Liver (tissue), 9 donors: ENCODE data around the gene USF2. TPM values are rescaled to one million over a fixed set of nuclear protein-coding genes. Genes with fewer than 3 reads are reported as not detected.

Experiments used
- DNase-seq: peaks from one replicate; pipeline ENCODE4 v3.0.0-alpha.2; 2017; ENCODE audit warnings: low spot score
- H3K27ac ChIP-seq, 2 donors: one replicate each; pipeline ENCODE4 v1.7.0; 2013; ENCODE audit warnings: inconsistent platforms in 2 of 2, low read length in 2 of 2, control low read depth in 1 of 2, low read depth in 1 of 2, mild to moderate bottlenecking in 1 of 2
- H3K27me3 ChIP-seq, 4 donors: one replicate each; pipeline versions ENCODE4 v1.6.1 to v1.7.0; 2013; ENCODE audit warnings: low read length in 3 of 4, inconsistent platforms in 1 of 4, mild to moderate bottlenecking in 1 of 4, moderate library complexity in 1 of 4; ENCODE audit not compliant: control insufficient read depth in 4 of 4, insufficient read depth in 4 of 4
- H3K36me3 ChIP-seq, 4 donors: one replicate each; pipeline versions ENCODE4 v1.6.1 to v1.7.0; 2013; ENCODE audit warnings: low read length in 3 of 4, mild to moderate bottlenecking in 3 of 4, low read depth in 1 of 4, moderate library complexity in 1 of 4; ENCODE audit not compliant: control insufficient read depth in 4 of 4, insufficient read depth in 3 of 4
- H3K4me1 ChIP-seq, 4 donors: one replicate each; pipeline versions ENCODE4 v1.6.1 to v1.7.0; 2013; ENCODE audit warnings: low read length in 3 of 4, mild to moderate bottlenecking in 3 of 4, moderate library complexity in 1 of 4; ENCODE audit not compliant: control insufficient read depth in 4 of 4, insufficient read depth in 4 of 4
- H3K4me3 ChIP-seq, 3 donors: one replicate each; pipeline versions ENCODE4 v1.6.1 to v1.7.0; 2013; ENCODE audit warnings: low read length in 3 of 3, control low read depth in 1 of 3, low read depth in 1 of 3, mild to moderate bottlenecking in 1 of 3
- H3K9ac ChIP-seq, 2 donors: one replicate each; pipeline ENCODE4 v1.7.0; 2013; ENCODE audit warnings: low read length in 2 of 2, mild to moderate bottlenecking in 2 of 2, moderate library complexity in 2 of 2, control low read depth in 1 of 2, low read depth in 1 of 2
- H3K9me3 ChIP-seq, 4 donors: one replicate each; pipeline versions ENCODE4 v1.6.1 to v1.7.0; 2013; ENCODE audit warnings: low read length in 3 of 4; ENCODE audit not compliant: control insufficient read depth in 4 of 4
- EGR1 ChIP-seq, 2 donors: IDR thresholded peaks; 2 replicates each; pipeline ENCODE4 v1.6.1; 2016 to 2018; ENCODE audit warnings: antibody characterized with exemption in 2 of 2, low read depth in 2 of 2
- FOXA1 ChIP-seq: IDR thresholded peaks from 2 replicates; pipeline ENCODE4 v1.6.1; 2016; ENCODE audit warnings: antibody characterized with exemption
- FOXA2 ChIP-seq: IDR thresholded peaks from 2 replicates; pipeline ENCODE4 v1.6.1; 2016; ENCODE audit warnings: antibody characterized with exemption
- HNF4A ChIP-seq, 2 donors: conservative IDR thresholded peaks; 2 replicates each; pipeline ENCODE4 v1.6.1; 2016; ENCODE audit warnings: antibody characterized with exemption in 2 of 2, mild to moderate bottlenecking in 2 of 2
- HNF4G ChIP-seq: IDR thresholded peaks from 2 replicates; pipeline ENCODE4 v1.6.1; 2016; ENCODE audit warnings: antibody characterized with exemption
- JUND ChIP-seq, 2 donors: IDR thresholded peaks; 2 replicates each; pipeline ENCODE4 v1.6.1; 2016; ENCODE audit warnings: antibody characterized with exemption in 2 of 2
- NR2F2 ChIP-seq: IDR thresholded peaks from 2 replicates; pipeline ENCODE4 v1.6.1; 2016; ENCODE audit warnings: antibody characterized with exemption
- RAD21 ChIP-seq, 2 donors: IDR thresholded peaks; 2 replicates each; pipeline ENCODE4 v1.6.1; 2016; ENCODE audit warnings: antibody characterized with exemption in 2 of 2, mild to moderate bottlenecking in 2 of 2
- REST ChIP-seq: IDR thresholded peaks from 2 replicates; pipeline ENCODE4 v1.6.1; 2016; ENCODE audit warnings: antibody characterized with exemption, mild to moderate bottlenecking
- TAF1 ChIP-seq: conservative IDR thresholded peaks from 2 replicates; pipeline ENCODE4 v1.6.1; 2016; ENCODE audit warnings: antibody characterized with exemption, mild to moderate bottlenecking
- WGBS: extraction: QIAGEN DNeasy Blood & Tissue Kit; methylation state at CpG from one replicate; pipeline ENCODE4 v1.1.7; 2013; 5-methylcytosine and 5-hydroxymethylcytosine counted together
- polyA plus RNA-seq, 2 donors: library from polyadenylated mRNA; stranded (reverse) in 1 of 2; unstranded in 1 of 2; fragments of 200-250 nt in 1 of 2; fragments of >200 nt in 1 of 2; fragmentation: Nextera tagmentation in 1 of 2; extraction: Ambion mirVana in 1 of 2; gene quantifications; one replicate each; pipeline versions ENCODE4 v1.2.1 to v1.2.3, GENCODE V29; 2013 to 2015
- total RNA-seq, 2 donors: library from RNA; depleted of rRNA; stranded (reverse); fragments of >200 nt; gene quantifications; one replicate each; pipeline ENCODE4 v1.2.3, GENCODE V29; 2014
- donor health status: healthy.
- donor health status: healthy.
- donor health status: healthy.
- donor health status: healthy.
- donor health status: healthy.

USF2 gene
- total and polyA plus RNA-seq, 4 donors = 22.8 to 85.9 (median 55.9) TPM

GRCh38 chr19:35229601-35230000 lies 39.2 kb upstream of the USF2 start:
- Histone ChIP-seq H3K27ac (no peak overlapping the region), H3K27me3 (no peaks in the 10 kb centered on the region), H3K9me3 (no peaks in the 10 kb centered on the region), H3K9ac (no peak overlapping the region), H3K4me1 (no peaks in the 10 kb centered on the region), H3K4me3 (no peak overlapping the region), H3K36me3 (no peaks in the 10 kb centered on the region)
- no peak for TF ChIP-seq FOXA1
- no peak for TF ChIP-seq NR2F2
- no peak for TF ChIP-seq EGR1 (IDR thresholded peaks at IDR 0.05; ENCODE audit: low read depth in 2 of 2)
- 95% methylated on average over 8 of the region's 8 CpGs for WGBS
- no peak for DNase-seq

DNA sequence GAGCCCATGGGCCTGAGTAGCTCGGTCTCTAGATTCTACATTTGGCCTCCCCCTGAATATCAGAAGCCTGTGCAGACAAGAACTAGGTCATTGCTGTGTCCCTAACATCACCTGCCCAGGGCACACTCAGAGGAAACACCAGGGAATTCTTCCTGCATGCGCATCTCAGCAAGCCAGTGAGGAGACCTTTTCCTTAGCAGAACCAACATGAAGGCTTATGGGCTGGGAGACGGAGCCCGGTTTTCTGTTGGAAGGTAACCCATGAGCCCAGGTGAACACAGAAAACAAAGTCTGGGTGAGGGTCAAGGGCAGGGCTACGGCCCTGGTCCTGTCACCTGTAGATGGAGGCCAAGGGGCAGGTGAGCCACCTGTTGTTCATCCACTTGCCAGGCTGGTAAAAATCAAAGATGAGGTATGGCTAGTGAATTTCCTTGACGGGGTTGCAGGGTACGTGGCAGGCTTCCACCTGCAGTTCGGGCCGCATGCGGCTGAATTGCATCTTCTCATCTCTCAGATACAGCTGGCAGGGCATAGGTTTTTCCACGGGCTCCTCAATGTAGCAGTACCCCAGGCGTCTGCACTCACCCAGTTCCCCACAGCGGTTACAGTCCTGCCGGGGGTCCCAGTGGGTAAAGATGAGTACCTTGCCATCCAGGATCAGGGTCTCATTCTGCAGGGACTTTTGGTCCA lies 36.7 kb upstream of the USF2 start:
- Histone ChIP-seq H3K27ac (no peak overlapping the region), H3K4me3 (no peak overlapping the region), H3K36me3 (no peaks in the 10 kb centered on the region), H3K9ac (no peak overlapping the region), H3K27me3 (no peaks in the 10 kb centered on the region), H3K9me3 (no peaks in the 10 kb centered on the region), H3K4me1 (no peaks in the 10 kb centered on the region)
- TF ChIP-seq RAD21 (IDR thresholded peaks at IDR 0.05) = no peak
- TF ChIP-seq FOXA2 = no peak
- no peak for TF ChIP-seq NR2F2
- TF ChIP-seq FOXA1 = no peak
- TF ChIP-seq HNF4A (conservative IDR thresholded peaks at IDR 0.05) = no peak
- TF ChIP-seq REST = no peak
- TF ChIP-seq TAF1 = no peak
- TF ChIP-seq JUND (IDR thresholded peaks at IDR 0.05) = no peak
- DNase-seq = no peak
- WGBS = 93% methylated on average over 14 of the region's 14 CpGs

- no peaks in the 10 kb centered on the region for H3K9me3 ChIP-seq
- 53% methylated on average over 5 of the region's 5 CpGs for WGBS
- no peak overlapping the region for H3K27ac ChIP-seq
- TF ChIP-seq HNF4A (conservative IDR thresholded peaks at IDR 0.05) = peak in 1 of 2 donors; percentile 59
- TF ChIP-seq HNF4G = no peak
- H3K4me1 ChIP-seq = no peaks in the 10 kb centered on the region
- DNase-seq = no peak
- H3K4me3 ChIP-seq = no peak overlapping the region
- H3K36me3 ChIP-seq = no peaks in the 10 kb centered on the region
- no peaks in the 10 kb centered on the region for H3K27me3 ChIP-seq
- no peak overlapping the region for H3K9ac ChIP-seq
Observed at GRCh38 chr19:35232912-35233311, 35.9 kb upstream of the USF2 start.
